SU-DHL-6 (cell line): Measurements from ENCODE around the gene TIRAP.

Source experiments
- H2AFZ ChIP-seq: fragments of 200-600 bp; sonication (generic); 2 replicates; pipeline ENCODE4 v1.6.1; 2014; ENCODE audit warnings: low read depth, mild to moderate bottlenecking, moderate library complexity, mixed read lengths, antibody characterized with exemption, low read length; ENCODE audit not compliant: severe bottlenecking
- H3F3A ChIP-seq: fragments of 200-600 bp; shearing (Covaris generic); 2 replicates; pipeline ENCODE4 v1.6.0; 2016; ENCODE audit warnings: antibody characterized with exemption, mild to moderate bottlenecking; ENCODE audit not compliant: insufficient read depth
- H3K27ac ChIP-seq: fragments of 200-600 bp; sonication (generic); 2 replicates; pipeline ENCODE4 v1.5.1; 2016; ENCODE audit warnings: low read depth, mild to moderate bottlenecking, low read length, moderate library complexity, mixed read lengths
- H3K27me3 ChIP-seq: fragments of 200-600 bp; sonication (generic), shearing (Covaris generic); 2 replicates; pipeline ENCODE4 v1.6.0; 2014; ENCODE audit warnings: mild to moderate bottlenecking, low read length
- H3K36me3 ChIP-seq: fragments of 200-600 bp; sonication (generic); 2 replicates; pipeline ENCODE4 v1.6.1; 2014; ENCODE audit warnings: mild to moderate bottlenecking, low read length, mixed read lengths
- H3K4me2 ChIP-seq: fragments of 300-600, 200-600 bp; shearing (Covaris generic), sonication (generic); 2 replicates; pipeline ENCODE4 v1.6.0; 2014; ENCODE audit warnings: low read length, low read depth, mild to moderate bottlenecking; ENCODE audit not compliant: poor library complexity, severe bottlenecking
- H3K4me3 ChIP-seq: fragments of 200-600 bp; sonication (generic); 2 replicates; pipeline ENCODE4 v1.5.1; 2014; ENCODE audit warnings: antibody characterized with exemption, low read length, mild to moderate bottlenecking, mixed read lengths; ENCODE audit not compliant: insufficient read depth, poor library complexity, severe bottlenecking
- H3K79me2 ChIP-seq: fragments of 200-600 bp; sonication (generic); 2 replicates; pipeline ENCODE4 v1.6.1; 2014; ENCODE audit warnings: mild to moderate bottlenecking, low read length, moderate library complexity; ENCODE audit not compliant: insufficient read depth
- H3K9ac ChIP-seq: fragments of 200-600 bp; sonication (generic); 2 replicates; pipeline ENCODE4 v1.7.0; 2014; ENCODE audit warnings: mild to moderate bottlenecking, low read length
- H3K9me2 ChIP-seq: fragments of 200-600 bp; sonication (generic); replicated peaks from 2 replicates; pipeline ENCODE4 v1.6.1; 2014; ENCODE audit warnings: low read length; ENCODE audit not compliant: insufficient read depth
- H3K9me3 ChIP-seq: fragments of 200-600 bp; sonication (generic); 2 replicates; pipeline ENCODE4 v1.6.1; 2014; ENCODE audit warnings: low read length, mixed read lengths; ENCODE audit not compliant: insufficient read depth
- H4K20me1 ChIP-seq: fragments of 200-600 bp; sonication (generic); 2 replicates; pipeline ENCODE4 v1.6.1; 2014; ENCODE audit warnings: low read depth, mild to moderate bottlenecking, antibody characterized with exemption, low read length, moderate library complexity, mixed read lengths
- CTCF ChIP-seq: fragments of 200-600 bp; sonication (generic); IDR thresholded peaks from one replicate; pipeline ENCODE4 v1.5.1; 2017; ENCODE audit warnings: antibody characterized with exemption, mild to moderate bottlenecking, low read length, moderate library complexity; ENCODE audit not compliant: insufficient read depth, poor library complexity, severe bottlenecking
- EZH2phosphoT487 ChIP-seq: fragments of 200-600 bp; sonication (generic), shearing (Covaris generic); conservative IDR thresholded peaks from 2 replicates; pipeline ENCODE4 v1.6.1; 2018; ENCODE audit warnings: mild to moderate bottlenecking, antibody characterized with exemption, low read length, moderate library complexity, mixed read lengths

TIRAP gene

GRCh38 chr11:126279191-126279590 is 3.7 kb upstream of the TIRAP start:
- H3K27ac ChIP-seq, result no peak overlapping the region
- no peaks in the 10 kb centered on the region for H3F3A ChIP-seq
- no peaks in the 10 kb centered on the region for H3K9me3 ChIP-seq
- TF ChIP-seq CTCF (no peak), EZH2phosphoT487 (no peak)
- H3K4me2 ChIP-seq, result no peak overlapping the region
- no peaks in the 10 kb centered on the region for H3K79me2 ChIP-seq
- no peak overlapping the region for H3K4me3 ChIP-seq
- no peak overlapping the region for H2AFZ ChIP-seq
- H3K9ac ChIP-seq, result no peak overlapping the region
- H3K27me3 ChIP-seq, result no peaks in the 10 kb centered on the region
- no peaks in the 10 kb centered on the region for H4K20me1 ChIP-seq
- H3K36me3 ChIP-seq, result no peaks in the 10 kb centered on the region
- H3K9me2 ChIP-seq, result no peaks in the 10 kb centered on the region

DNA sequence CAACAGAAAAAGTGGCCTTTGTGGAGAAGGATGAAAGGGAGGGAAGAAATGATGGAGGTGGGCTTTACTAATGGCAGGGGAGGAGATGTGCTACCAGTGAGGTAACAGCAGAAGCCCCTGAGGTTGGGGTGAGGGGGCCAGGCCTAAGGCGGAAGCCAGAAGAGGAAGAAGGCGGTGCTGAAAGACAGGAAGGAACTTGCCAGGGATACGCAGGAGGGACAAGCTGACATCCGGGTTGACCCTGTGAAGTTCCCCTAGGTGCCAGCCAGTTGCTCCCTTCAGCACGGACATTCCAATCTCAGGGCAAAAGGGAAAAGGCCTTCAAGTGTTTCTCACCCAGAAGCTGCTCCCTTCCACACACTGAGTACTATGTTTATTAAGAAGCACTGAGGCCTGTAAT is 2.3 kb upstream of the TIRAP start:
- H4K20me1 ChIP-seq, result no peaks in the 10 kb centered on the region
- no peak overlapping the region for H3K9ac ChIP-seq
- H3K9me2 ChIP-seq, result no peaks in the 10 kb centered on the region
- H3F3A ChIP-seq, result no peaks in the 10 kb centered on the region
- H3K4me3 ChIP-seq, result no peak overlapping the region
- no peak overlapping the region for H2AFZ ChIP-seq
- no peak for TF ChIP-seq EZH2phosphoT487
- TF ChIP-seq CTCF, result no peak
- H3K79me2 ChIP-seq, result no peaks in the 10 kb centered on the region
- no peak overlapping the region for H3K27ac ChIP-seq
- H3K27me3 ChIP-seq, result no peaks in the 10 kb centered on the region
- no peaks in the 10 kb centered on the region for H3K36me3 ChIP-seq
- no peaks in the 10 kb centered on the region for H3K9me3 ChIP-seq
- no peak overlapping the region for H3K4me2 ChIP-seq

GRCh38 chr11:126281245-126281644 is 1.6 kb upstream of the TIRAP start:
- H3K36me3 ChIP-seq, result no peaks in the 10 kb centered on the region
- H3K27me3 ChIP-seq, result no peaks in the 10 kb centered on the region
- no peak overlapping the region for H3K9ac ChIP-seq
- no peaks in the 10 kb centered on the region for H3F3A ChIP-seq
- no peaks in the 10 kb centered on the region for H4K20me1 ChIP-seq
- H3K9me3 ChIP-seq, result no peaks in the 10 kb centered on the region
- H3K4me3 ChIP-seq, result no peak overlapping the region
- H2AFZ ChIP-seq, result no peak overlapping the region
- H3K27ac ChIP-seq, result no peak overlapping the region
- H3K9me2 ChIP-seq, result no peaks in the 10 kb centered on the region
- TF ChIP-seq CTCF (no peak), EZH2phosphoT487 (no peak)
- H3K79me2 ChIP-seq, result no peaks in the 10 kb centered on the region
- no peak overlapping the region for H3K4me2 ChIP-seq

- no peak overlapping the region for H3K4me2 ChIP-seq
- no peak overlapping the region for H2AFZ ChIP-seq
- no peak overlapping the region for H3K27ac ChIP-seq
Observed at GRCh38 chr11:126281666-126282175, 1.2 kb upstream of the TIRAP start.

More at GRCh38 chr11:126281666-126282175, 1.2 kb upstream of the TIRAP start:
- no peaks in the 10 kb centered on the region for H4K20me1 ChIP-seq
- H3K79me2 ChIP-seq, result no peaks in the 10 kb centered on the region
- H3F3A ChIP-seq, result no peaks in the 10 kb centered on the region
- no peaks in the 10 kb centered on the region for H3K9me2 ChIP-seq
- H3K27me3 ChIP-seq, result no peaks in the 10 kb centered on the region
- H3K36me3 ChIP-seq, result no peaks in the 10 kb centered on the region
- H3K9ac ChIP-seq, result no peak overlapping the region
- H3K9me3 ChIP-seq, result no peaks in the 10 kb centered on the region
- no peak overlapping the region for H3K4me3 ChIP-seq
- TF ChIP-seq CTCF (no peak), EZH2phosphoT487 (no peak)
